Suprapubic skin (tissue), 3 donors: ENCODE results near the gene OR4E1.

Source experiments
- CTCF ChIP-seq, 2 donors: fragments of 200-600 bp in 1 of 2; fragments of 450-650 bp in 1 of 2; sonication (generic) in 1 of 2; IDR thresholded peaks; one replicate each; pipeline ENCODE4 v1.5.1; 2016 to 2019; ENCODE audit warnings: antibody characterized with exemption in 2 of 2, mild to moderate bottlenecking in 1 of 2, moderate library complexity in 1 of 2
- POLR2A ChIP-seq, 2 donors: fragments of 450-650 bp; IDR thresholded peaks; one replicate each; pipeline ENCODE4 v1.6.1; 2017; ENCODE audit warnings: antibody characterized with exemption in 2 of 2, mild to moderate bottlenecking in 2 of 2, moderate library complexity in 2 of 2

- TF ChIP-seq CTCF (IDR thresholded peaks at IDR 0.05) (no peak), POLR2A (IDR thresholded peaks at IDR 0.05) (no peak)
These were observed 1.5 kb downstream of the OR4E1 start for GRCh38 chr14:21672116-21672515.
